Stimulated activated CD8-positive, alpha-beta memory T cell treated with anti-CD3 and anti-CD28 coated beads, Interleukin-12 subunit alpha, Interleukin-12 subunit beta, amount 100 ng/mL, for 24 hours (primary cell): ENCODE results near the gene MITD1.
"Not testable (repeated sequence)": the region's sequence is repeated elsewhere in the genome, so short reads cannot be mapped to it uniquely, and the experiment has no call there.

ENCODE experiments used
- DNase-seq: peaks from one replicate; pipeline ENCODE4 v3.0.0-alpha.2; 2020; ENCODE audit errors: extremely low read depth

The MITD1 gene

GRCh38 chr2:99180755-99181623, at the start of gene MITD1, which contains the start of gene MRPL30:
Gene MITD1, minus strand, starts transcription at chr2:99181058. Its CDS starts 77 bp downstream, at chr2:99180981.
Gene MRPL30, plus strand, starts transcription at chr2:99181184. Its CDS starts 5,020 bp downstream, at chr2:99186204.
- DNase-seq = peak; percentile 72

GRCh38 chr2:99217929-99218501, 37.2 kb upstream of the MITD1 start:
- no peak for DNase-seq

- no peak for DNase-seq
These were observed 35.2 kb upstream of the MITD1 start for GRCh38 chr2:99216096-99216495.

- DNase-seq = no peak
These were observed 24.6 kb upstream of the MITD1 start for GRCh38 chr2:99205491-99205890.

GRCh38 chr2:99201959-99202678, 21.3 kb upstream of the MITD1 start:
- no peak for DNase-seq

- DNase-seq = no peak
These were observed 19.4 kb upstream of the MITD1 start for GRCh38 chr2:99200076-99200800.

GRCh38 chr2:99198103-99198841, 17.4 kb upstream of the MITD1 start:
- no peak for DNase-seq

- not testable (repeated sequence) for DNase-seq
These were observed 11.5 kb upstream of the MITD1 start for GRCh38 chr2:99192364-99192763.

- no peak for DNase-seq
These were observed 9.7 kb upstream of the MITD1 start for GRCh38 chr2:99190548-99190947.

GRCh38 chr2:99188357-99188756, 7.5 kb upstream of the MITD1 start:
- DNase-seq = no peak

GRCh38 chr2:99187011-99187410, 6.2 kb upstream of the MITD1 start:
- DNase-seq = no peak

- no peak for DNase-seq
These were observed 4.0 kb upstream of the MITD1 start for GRCh38 chr2:99184811-99185210.

GRCh38 chr2:99183025-99183424, 2.2 kb upstream of the MITD1 start:
- no peak for DNase-seq

GRCh38 chr2:99181624-99182000, 754 bp upstream of the MITD1 start:
- DNase-seq = no peak

GRCh38 chr2:99171377-99172140, 9.3 kb downstream of the MITD1 start:
- no peak for DNase-seq

- DNase-seq = no peak
These were observed 11.3 kb downstream of the MITD1 start for GRCh38 chr2:99169534-99169933.

GRCh38 chr2:99166218-99166617, 14.6 kb downstream of the MITD1 start:
- DNase-seq = no peak

GRCh38 chr2:99159594-99159993, 21.3 kb downstream of the MITD1 start:
- DNase-seq = no peak

GRCh38 chr2:99158599-99158998, 22.3 kb downstream of the MITD1 start:
- DNase-seq = no peak

- DNase-seq = no peak
These were observed 24.0 kb downstream of the MITD1 start for GRCh38 chr2:99156891-99157290.
